Measurements from ENCODE around the gene ZNF143.

ZNF143 gene

DNA sequence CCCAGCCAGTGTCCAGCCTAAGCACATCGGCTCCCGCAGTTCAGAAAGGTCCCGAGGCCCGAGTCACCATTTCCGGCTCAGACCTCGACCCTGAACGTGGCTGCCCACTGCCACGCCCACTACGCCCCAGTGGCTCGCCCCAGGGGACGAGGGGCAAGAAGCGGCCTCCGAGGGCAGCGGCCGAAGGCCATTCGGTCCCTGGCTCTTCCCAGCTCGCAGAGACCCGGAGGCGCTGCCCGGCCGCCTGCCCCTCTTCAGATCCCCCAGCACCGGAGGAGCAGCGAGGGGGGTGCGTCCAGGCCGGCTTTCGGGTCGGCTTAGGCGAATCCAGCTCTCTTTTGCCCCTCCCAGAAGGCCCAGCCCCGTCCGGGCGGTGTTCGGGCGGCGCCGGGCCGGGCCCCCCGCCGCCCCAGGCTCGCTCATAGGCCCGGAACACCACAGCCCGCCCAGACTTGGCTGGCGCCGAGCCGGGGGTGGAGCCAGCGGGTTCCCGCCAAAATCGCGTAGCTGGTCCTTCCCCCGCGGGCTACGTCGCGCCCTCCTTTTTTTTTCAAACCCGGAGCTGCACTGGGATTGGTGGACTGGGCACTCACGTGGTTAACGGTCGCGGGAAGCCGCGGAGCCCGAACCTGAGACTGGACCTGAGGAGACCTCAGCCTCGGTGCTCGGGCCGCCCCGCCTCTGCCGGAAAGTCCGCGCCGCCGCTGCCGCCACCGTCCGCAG is 112.4 kb downstream of the ZNF143 start, which contains the start of gene WEE1:
Gene WEE1 (plus strand): TSS at position 619 of the 723 bp plus-strand sequence. CDS start 264 bp downstream, outside the sequence.
- DNase-seq, result peak; percentile 98
- Mint-ChIP-seq H3K4me1 (ENCODE audit: low read depth) (peaks cover 48% of the 10 kb centered on the region), H3K9me3 (no peaks in the 10 kb centered on the region), H3K27me3 (peaks cover 8% of the 10 kb centered on the region), H3K4me3 (peak within 1 kb of the TSS; percentile 95), H3K36me3 (ENCODE audit: low read depth) (peaks cover 39% of the 10 kb centered on the region), H3K27ac (peak within 1 kb of the TSS; percentile 91)

DNA sequence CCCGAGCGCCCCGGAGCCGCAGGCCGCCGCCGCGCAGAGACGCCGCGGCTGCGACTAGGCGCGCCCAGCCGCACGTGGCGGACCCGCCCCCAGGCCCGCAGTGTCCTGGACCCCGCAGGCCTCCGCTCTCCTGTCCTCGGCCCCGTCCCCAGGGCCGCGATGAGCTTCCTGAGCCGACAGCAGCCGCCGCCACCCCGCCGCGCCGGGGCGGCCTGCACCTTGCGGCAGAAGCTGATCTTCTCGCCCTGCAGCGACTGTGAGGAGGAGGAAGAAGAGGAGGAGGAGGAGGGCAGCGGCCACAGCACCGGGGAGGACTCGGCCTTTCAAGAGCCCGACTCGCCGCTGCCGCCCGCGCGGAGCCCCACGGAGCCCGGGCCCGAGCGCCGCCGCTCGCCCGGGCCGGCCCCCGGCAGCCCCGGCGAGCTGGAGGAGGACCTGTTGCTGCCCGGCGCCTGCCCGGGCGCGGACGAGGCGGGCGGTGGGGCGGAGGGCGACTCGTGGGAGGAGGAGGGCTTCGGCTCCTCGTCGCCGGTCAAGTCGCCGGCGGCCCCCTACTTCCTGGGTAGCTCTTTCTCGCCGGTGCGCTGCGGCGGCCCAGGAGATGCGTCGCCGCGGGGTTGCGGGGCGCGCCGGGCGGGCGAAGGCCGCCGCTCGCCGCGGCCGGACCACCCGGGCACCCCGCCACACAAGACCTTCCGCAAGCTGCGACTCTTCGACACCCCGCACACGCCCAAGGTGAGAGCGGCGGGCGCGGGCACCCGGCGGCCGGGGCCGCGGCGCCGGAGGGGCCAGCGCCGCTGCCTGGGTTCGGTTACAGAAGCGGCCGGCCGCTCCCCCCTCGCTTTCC is 113.2 kb downstream of the ZNF143 start:
- no peak for DNase-seq
- peaks cover 46% of the 10 kb centered on the region for H3K36me3 Mint-ChIP-seq (ENCODE audit: low read depth)
- peak overlapping the region; percentile 91 for H3K27ac Mint-ChIP-seq

DNA sequence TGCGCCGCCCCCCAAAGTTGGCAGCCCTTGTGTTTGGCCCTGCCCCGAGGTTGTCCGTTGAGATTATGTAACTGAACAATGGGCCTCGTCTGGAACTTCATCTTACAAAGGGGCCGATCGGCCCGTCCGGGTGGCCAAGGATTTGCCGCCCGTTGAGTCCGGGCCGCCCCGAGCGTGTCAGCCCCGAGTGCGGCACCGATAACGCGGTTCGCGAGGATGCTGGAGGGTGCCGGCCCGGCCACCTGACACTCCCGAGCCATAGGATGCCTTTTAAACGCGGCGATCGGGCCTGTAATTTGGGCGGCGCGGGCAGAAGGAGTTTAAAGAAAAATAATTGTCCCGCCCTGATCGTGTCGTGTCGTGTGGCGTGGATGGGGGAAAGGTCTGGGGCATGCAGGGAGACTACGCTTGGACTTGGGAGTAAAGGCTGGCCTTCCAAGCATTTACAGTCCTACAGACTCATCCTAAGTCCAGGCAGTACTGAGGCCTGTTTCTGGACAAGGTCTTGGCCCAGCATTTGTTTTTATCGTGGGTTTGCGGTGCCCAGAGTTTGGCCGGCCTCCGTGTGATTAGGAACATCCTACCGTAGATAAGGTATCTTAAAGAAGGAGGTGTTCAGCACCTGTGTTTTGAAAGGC is 113.9 kb downstream of the ZNF143 start:
- Mint-ChIP-seq H3K27ac (peak overlapping the region; percentile 83), H3K27me3 (peaks cover 8% of the 10 kb centered on the region), H3K9me3 (no peaks in the 10 kb centered on the region), H3K4me1 (ENCODE audit: low read depth) (peaks cover 47% of the 10 kb centered on the region), H3K4me3 (peak overlapping the region; percentile 95), H3K36me3 (ENCODE audit: low read depth) (peaks cover 53% of the 10 kb centered on the region)
- DNase-seq, result peak; percentile 60

More for the DNA sequence above, 113.2 kb downstream of the ZNF143 start:
- H3K27me3 Mint-ChIP-seq, result peaks cover 8% of the 10 kb centered on the region
- H3K4me3 Mint-ChIP-seq, result peak overlapping the region; percentile 95
- peaks cover 47% of the 10 kb centered on the region for H3K4me1 Mint-ChIP-seq (ENCODE audit: low read depth)
- no peaks in the 10 kb centered on the region for H3K9me3 Mint-ChIP-seq

DNA sequence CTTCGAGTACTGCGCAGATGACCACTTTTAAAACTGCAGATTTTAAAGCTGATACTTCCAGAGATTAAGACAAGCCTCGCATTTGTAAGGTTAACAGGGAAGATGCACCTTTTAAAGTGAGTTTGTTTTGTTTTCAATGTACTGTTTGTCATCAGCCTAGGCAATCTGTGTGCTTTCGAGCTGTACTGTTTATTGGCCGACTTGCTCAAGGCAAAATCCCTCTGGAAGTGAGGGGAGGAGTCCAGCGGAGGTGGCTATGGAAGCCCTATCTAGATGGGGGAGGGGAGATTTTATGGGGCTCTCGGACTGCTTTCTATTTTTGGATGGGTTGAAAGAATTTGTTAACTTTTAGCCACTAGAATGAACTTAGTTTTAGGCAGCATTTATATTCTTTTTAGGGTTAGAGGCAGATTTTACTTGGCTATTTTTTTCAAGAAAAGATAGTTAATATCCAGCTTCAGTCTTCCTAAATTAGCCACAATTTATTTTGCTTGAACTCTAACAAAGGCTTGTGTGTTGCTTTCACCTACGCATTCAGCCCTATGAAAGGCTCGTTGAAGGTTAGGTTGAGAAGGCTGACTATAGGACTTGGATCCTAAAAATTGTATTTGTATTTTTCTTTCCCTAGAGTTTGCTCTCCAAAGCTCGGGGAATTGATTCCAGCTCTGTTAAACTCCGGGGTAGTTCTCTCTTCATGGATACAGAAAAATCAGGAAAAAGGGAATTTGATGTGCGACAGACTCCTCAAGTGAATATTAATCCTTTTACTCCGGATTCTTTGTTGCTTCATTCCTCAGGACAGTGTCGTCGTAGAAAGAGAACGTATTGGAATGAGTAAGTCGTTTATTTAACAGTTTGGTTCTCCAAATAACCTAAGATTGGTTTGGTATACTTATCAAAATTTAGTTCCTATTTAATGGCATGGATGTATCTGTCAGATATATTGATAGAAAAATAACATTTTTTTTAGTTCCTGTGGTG is 114.7 kb downstream of the ZNF143 start:
- Mint-ChIP-seq H3K9me3 (no peaks in the 10 kb centered on the region), H3K4me1 (ENCODE audit: low read depth) (peaks cover 47% of the 10 kb centered on the region), H3K27me3 (peaks cover 8% of the 10 kb centered on the region), H3K36me3 (ENCODE audit: low read depth) (peaks cover 59% of the 10 kb centered on the region), H3K27ac (peak overlapping the region; percentile 83), H3K4me3 (peak overlapping the region; percentile 95)
- no peak for DNase-seq

DNA sequence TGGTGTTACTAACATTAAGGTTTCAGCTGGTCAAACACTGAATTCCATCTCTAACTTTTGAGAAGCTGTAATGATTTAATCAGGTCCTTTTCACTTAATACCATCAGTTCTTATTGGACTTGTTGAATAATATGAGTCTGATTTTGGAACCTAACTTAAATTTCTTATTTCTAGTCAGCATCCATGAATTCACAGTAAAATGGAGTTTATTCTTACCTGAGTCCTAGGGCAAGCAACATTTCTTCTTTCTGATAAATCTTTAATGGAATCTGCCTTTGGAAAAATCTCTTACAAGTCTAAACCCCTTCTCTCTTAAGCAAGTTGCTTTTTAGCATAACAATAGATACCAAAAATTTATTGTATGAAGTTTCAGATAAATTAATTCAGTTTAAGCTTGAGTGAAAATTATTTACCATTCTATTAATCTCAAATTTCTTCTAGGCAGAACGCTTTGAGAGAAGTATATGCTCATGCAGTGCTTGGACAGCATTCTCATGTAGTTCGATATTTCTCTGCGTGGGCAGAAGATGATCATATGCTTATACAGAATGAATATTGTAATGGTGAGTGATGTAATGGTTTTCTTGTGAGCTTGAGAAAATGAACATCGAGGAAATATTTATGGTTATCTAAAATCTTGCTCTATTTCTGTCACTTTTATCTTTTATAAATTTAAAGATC is 116.0 kb downstream of the ZNF143 start:
- Mint-ChIP-seq H3K27ac (no peak overlapping the region), H3K36me3 (ENCODE audit: low read depth) (peaks cover 72% of the 10 kb centered on the region), H3K9me3 (no peaks in the 10 kb centered on the region), H3K4me1 (ENCODE audit: low read depth) (peaks cover 47% of the 10 kb centered on the region), H3K4me3 (peak overlapping the region; percentile 95), H3K27me3 (peaks cover 8% of the 10 kb centered on the region)
- DNase-seq, result no peak

DNA sequence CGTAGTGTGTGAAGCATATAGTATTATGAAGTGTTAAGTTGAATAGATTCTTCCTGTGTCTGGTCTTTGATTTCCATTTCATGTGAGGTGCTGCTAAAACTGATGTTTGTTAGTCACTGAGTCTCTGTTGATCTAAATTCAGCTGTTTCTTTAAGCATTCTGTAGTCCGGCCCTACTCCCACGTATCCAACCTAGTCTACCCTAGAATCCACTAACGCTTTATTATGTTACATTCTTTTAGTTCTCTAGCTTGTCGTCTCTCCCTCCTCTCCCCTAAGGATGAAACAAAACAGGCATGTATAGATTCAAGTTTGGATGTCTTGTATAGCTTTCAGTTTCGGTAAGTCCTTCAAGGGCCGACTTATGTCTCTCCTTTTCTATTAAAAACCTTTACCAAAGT is 116.7 kb downstream of the ZNF143 start:
- Mint-ChIP-seq H3K9me3 (no peaks in the 10 kb centered on the region), H3K4me1 (ENCODE audit: low read depth) (peaks cover 44% of the 10 kb centered on the region), H3K36me3 (ENCODE audit: low read depth) (peaks cover 79% of the 10 kb centered on the region), H3K27ac (peak overlapping the region; percentile 35), H3K27me3 (peaks cover 8% of the 10 kb centered on the region), H3K4me3 (peak overlapping the region; percentile 95)
- DNase-seq, result no peak
